ENCODE results near the gene ACOT8.

ACOT8 gene

GRCh38 chr20:45827030-45827652 is 30.1 kb downstream of the ACOT8 start, which contains the start of gene TNNC2:
TSS of gene TNNC2 (minus strand) at chr20:45827312. CDS start at chr20:45827248, 64 bp downstream.
- TF ChIP-seq MAX (IDR thresholded peaks at IDR 0.05; ENCODE audit: low read depth, low read length) (no peak), MYC (IDR thresholded peaks at IDR 0.05; ENCODE audit: low read depth, low read length) (no peak), CTCF (IDR thresholded peaks at IDR 0.05; ENCODE audit: low read depth, low read length) (no peak), POLR2A (IDR thresholded peaks at IDR 0.05; ENCODE audit: extremely low read depth, insufficient read length) (no peak)
- H3K4me3 ChIP-seq (ENCODE audit: low read depth, low read length) = no peak within 1 kb of the TSS
- no peak for DNase-seq (ENCODE audit: low read depth)

- no peak for DNase-seq (ENCODE audit: low read depth)
- no peak for TF ChIP-seq MAX (IDR thresholded peaks at IDR 0.05; ENCODE audit: low read depth, low read length)
- no peak for TF ChIP-seq POLR2A (IDR thresholded peaks at IDR 0.05; ENCODE audit: extremely low read depth, insufficient read length)
- TF ChIP-seq CTCF (IDR thresholded peaks at IDR 0.05; ENCODE audit: low read depth, low read length) = no peak
- no peak for TF ChIP-seq MYC (IDR thresholded peaks at IDR 0.05; ENCODE audit: low read depth, low read length)
Measured at GRCh38 chr20:45826381-45827019, 30.7 kb downstream of the ACOT8 start.

GRCh38 chr20:45823949-45824835 is 33.0 kb downstream of the ACOT8 start:
- H3K4me3 ChIP-seq (ENCODE audit: low read depth, low read length) = no peak overlapping the region
- peak; percentile 66 for DNase-seq (ENCODE audit: low read depth)
- TF ChIP-seq MYC (IDR thresholded peaks at IDR 0.05; ENCODE audit: low read depth, low read length) (no peak), CTCF (IDR thresholded peaks at IDR 0.05; ENCODE audit: low read depth, low read length) (peak; percentile 59), POLR2A (IDR thresholded peaks at IDR 0.05; ENCODE audit: extremely low read depth, insufficient read length) (no peak), MAX (IDR thresholded peaks at IDR 0.05; ENCODE audit: low read depth, low read length) (no peak)

More at GRCh38 chr20:45826381-45827019, 30.7 kb downstream of the ACOT8 start:
- H3K4me3 ChIP-seq (ENCODE audit: low read depth, low read length) = no peak overlapping the region

GRCh38 chr20:45822857-45823256 is 34.3 kb downstream of the ACOT8 start:
- no peak overlapping the region for H3K4me3 ChIP-seq (ENCODE audit: low read depth, low read length)
- TF ChIP-seq POLR2A (IDR thresholded peaks at IDR 0.05; ENCODE audit: extremely low read depth, insufficient read length) (no peak), MAX (IDR thresholded peaks at IDR 0.05; ENCODE audit: low read depth, low read length) (no peak), CTCF (IDR thresholded peaks at IDR 0.05; ENCODE audit: low read depth, low read length) (no peak), MYC (IDR thresholded peaks at IDR 0.05; ENCODE audit: low read depth, low read length) (no peak)
- DNase-seq (ENCODE audit: low read depth) = no peak

GRCh38 chr20:45821947-45822346 is 35.2 kb downstream of the ACOT8 start:
- TF ChIP-seq MAX (IDR thresholded peaks at IDR 0.05; ENCODE audit: low read depth, low read length) (no peak), CTCF (IDR thresholded peaks at IDR 0.05; ENCODE audit: low read depth, low read length) (no peak)
- no peak overlapping the region for H3K4me3 ChIP-seq (ENCODE audit: low read depth, low read length)
- no peak for DNase-seq (ENCODE audit: low read depth)
